ENCODE results near the gene TNFRSF4. TPM values are rescaled to one million over a fixed set of nuclear protein-coding genes. Genes with fewer than 3 reads are reported as not detected.

The TNFRSF4 gene
- total and polyA plus RNA-seq, 2 of the 8 experiments (the other 6 are each of a cell fraction or from before 2014, with no cell fraction given), result 0.06 TPM; not detected in 1

GRCh38 chr1:1243807-1244191, 29.8 kb upstream of the TNFRSF4 start (continued):
- TF ChIP-seq ATF3 (IDR thresholded peaks at IDR 0.05; ENCODE audit: insufficient read depth, low read depth, low read length) (no peak), BRCA1 (IDR thresholded peaks at IDR 0.05; ENCODE audit: low read depth, low read length) (no peak), KDM1A (IDR thresholded peaks at IDR 0.05; ENCODE audit: borderline replicate concordance, low read length) (no peak), SIX5 (IDR thresholded peaks at IDR 0.05; ENCODE audit: low read depth, low read length) (no peak), JUN (IDR thresholded peaks at IDR 0.05; ENCODE audit: low read depth, low read length) (no peak), MAX (IDR thresholded peaks at IDR 0.05) (no peak), CTCF (IDR thresholded peaks at IDR 0.05; ENCODE audit: control extremely low read depth in 1 of 3, insufficient read depth in 1 of 3, low read depth in 1 of 3, low read length in 3 of 3) (no peak)
